Esophagus mucosa (tissue), 1 donor: ENCODE results near the gene CHPT1. TPM values are rescaled to one million over a fixed set of nuclear protein-coding genes. Genes with fewer than 3 reads are reported as not detected.
"Not testable (repeated sequence)": the region's sequence is repeated elsewhere in the genome, so short reads cannot be mapped to it uniquely, and the experiment has no call there.

Experiments used
- ATAC-seq: fragments of 200-7000 bp; cut with Tn5 transposase; one replicate; pipeline ENCODE4 v1.9.1; 2020
- total RNA-seq: library from RNA; stranded (reverse); gene quantifications from one replicate; pipeline ENCODE4 v1.2.4, GENCODE V29; 2023
- donor health status: DM: yes; HTN: yes; CAD: no.

Gene CHPT1
- total RNA-seq, 1 donor from 2014 or later: 8.0 TPM

DNA sequence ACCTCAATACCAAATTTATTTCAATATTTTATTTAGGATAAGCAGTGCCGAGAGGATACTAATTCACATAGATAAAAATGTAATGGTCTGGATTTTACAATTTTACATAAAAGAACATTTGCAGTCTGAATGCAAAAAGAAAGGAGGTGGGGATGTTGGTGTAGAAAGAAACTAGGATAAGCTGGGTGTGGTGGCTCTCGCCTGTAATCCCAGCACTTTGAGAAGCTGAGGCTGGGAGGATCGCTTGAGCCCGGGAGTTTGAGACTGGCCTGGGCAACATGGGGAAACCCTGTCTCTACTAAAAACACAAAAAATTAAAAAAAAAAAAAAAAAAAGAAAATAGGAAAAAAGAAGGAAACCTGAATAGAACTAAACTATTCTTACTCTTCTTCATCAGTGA, 25.0 kb downstream of the CHPT1 start:
- no peak for ATAC-seq

DNA sequence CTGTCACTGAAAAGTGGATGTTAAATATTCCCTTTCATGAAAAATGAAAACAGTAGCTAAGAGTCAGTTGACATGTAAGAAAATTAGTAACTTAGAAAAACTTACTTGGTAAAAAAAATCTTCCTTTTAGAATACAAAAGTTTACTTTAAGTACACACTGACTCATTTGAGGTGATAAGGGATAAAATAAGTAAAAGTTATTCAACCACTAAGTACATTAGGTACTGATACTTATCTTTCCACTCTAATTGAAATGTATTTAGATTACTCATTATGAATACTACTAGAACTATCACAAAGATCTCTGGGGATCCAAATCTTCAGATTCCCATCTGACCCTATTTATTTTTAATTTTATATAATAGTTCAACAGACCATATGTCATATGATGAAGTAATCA, 29.7 kb downstream of the CHPT1 start:
- ATAC-seq: no peak

DNA sequence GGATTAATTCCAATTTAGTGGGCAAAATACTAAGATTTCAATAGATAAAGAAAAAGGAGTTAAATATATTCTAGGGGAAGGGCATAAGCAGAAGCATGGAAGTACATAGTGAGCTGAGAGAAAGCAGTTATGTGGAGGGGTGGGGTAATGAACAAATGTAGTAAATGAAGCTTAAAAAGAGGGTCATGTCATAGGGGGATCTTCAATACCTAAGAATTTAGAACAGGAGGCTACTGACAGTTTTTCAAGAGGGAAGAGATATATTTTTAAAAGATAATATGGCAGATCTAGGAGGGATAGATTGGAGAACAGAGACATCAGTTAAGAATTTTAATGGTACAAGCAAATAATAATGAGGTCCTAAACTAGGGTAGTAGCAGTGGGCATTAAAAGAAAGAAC, 32.4 kb downstream of the CHPT1 start:
- ATAC-seq: no peak

DNA sequence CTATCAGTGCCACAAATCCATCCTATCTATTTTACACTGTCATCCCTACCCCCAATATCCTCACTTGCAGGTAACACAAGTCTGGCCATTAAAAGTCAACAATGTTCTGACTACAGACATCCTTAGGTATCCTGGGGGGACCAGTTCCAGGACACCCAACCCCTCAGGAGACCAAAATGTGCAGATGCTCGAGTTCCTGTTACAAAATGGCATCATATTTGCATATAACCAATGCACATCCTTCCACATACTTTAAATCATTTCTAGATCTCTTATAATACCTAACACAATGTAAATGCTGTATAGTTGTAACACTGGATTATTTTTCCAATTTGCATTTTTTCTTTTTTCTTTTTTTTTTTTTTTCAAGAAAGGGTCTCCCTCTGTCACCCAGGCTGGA, 34.9 kb downstream of the CHPT1 start:
- ATAC-seq: no peak

DNA sequence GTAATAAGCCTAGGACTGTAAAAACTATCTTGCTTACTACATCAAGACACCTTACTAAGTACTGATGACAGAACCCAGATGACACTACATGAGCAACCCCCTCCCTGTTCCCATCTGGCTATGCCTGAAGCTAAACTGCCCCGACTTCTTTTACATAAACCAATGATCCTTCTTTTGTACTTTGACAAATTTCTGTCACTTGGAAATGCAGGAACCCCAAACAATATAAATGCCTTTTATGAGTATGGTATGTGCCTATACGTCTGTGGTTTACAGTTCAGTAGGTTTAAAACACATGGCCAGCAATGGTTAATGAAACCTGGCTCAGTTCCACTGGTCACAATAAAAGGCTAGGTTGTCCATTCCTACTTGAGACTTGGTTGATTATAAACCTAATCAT, 35.7 kb downstream of the CHPT1 start:
- no peak for ATAC-seq

DNA sequence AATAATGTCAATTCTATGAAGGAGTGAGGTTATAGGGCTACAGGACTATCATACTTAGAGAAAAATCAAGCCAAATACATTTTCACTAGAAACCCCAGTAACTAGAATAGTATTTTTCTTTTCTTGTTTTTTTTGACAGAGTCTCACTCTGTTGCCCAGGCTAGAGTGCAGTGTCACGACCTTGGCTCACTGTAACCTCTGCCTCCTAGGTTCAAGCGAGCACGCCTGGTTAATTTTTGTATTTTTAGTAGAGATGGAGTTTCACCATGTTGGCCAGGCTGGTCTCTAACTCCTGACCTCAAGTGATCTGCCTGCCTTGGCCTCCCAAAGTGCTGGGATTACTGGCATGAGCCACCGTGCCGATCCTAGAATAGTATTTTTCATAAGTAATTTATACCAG, 37.0 kb downstream of the CHPT1 start:
- not testable (repeated sequence) for ATAC-seq

DNA sequence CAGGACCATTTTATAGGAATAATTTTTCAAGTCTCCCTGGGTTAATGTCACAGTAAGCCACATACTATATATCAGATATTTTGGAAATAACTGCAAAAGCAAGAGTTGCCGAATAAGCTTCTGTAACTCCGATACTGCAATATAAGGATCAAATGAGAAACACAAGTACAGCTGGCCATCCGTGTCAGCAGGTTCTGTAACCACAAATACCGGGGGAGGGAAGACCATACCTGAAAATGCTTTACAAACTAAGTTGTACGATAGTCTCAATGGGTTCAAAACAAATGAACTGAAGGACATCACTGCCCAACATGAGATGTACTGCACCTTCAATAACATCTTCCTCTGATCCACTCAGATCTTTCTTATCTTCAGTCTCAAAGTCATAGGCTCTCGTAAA, 40.0 kb downstream of the CHPT1 start:
- ATAC-seq: no peak

DNA sequence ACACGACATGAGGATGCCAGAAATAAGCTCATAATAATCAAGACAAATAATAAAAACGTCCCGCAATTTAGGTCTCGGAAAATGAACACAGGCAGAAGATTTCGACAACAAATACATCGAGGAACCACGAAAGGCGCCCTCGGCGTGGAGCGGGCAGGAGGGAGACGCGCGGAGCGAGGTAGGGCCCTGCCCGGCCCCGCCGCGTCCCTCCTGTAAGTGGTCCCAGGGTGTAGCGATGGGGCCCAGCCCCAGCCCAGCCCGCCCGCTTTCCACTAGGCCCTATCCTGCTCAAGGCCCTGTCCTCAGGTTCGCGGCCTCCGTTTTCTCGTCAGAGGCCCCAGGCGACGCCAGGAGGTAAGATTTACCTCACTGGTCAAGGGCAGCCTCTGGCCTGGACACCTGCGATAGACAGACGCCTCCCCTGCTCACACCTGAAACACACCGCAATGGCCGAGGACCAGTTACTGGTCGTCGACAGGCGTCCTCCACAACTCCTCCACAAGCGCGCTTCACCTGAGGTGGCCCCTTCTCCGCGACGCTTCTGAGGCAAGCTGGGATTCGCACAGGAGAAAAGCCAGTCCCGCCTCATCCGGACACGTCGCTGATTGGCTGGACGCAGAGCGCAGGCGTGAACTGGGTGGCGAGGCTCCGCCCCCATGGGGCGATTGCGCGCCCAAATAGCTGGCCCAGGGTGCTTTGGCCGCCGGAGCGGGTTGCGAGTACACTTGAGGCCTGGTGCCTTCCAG, 41.7 kb downstream of the CHPT1 start, which contains the start of gene SYCP3:
Gene SYCP3, minus strand, starts transcription at position 543 of the 746 bp plus-strand sequence. CDS start 1,527 bp downstream, outside the sequence.
- ATAC-seq: peak; percentile 25

DNA sequence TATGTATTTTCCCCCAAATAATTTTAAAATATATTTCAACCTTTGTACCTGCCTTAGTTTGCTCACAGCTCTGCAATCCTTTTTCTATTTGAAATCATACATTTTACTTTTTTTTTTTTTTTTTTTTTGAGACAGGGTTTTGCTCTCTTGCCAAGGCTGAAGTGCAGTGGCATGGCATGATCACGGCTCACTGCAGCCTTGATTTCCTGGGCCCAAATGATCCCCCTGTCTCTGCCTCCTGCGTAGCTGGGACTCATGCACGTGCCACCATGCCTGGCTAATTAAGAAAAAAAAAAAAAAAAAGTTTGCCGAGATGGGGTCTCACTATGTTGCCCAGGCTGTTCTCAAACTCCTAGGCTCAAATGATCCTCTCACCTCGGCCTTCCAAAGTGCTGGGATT, 43.1 kb downstream of the CHPT1 start:
- ATAC-seq: no peak

DNA sequence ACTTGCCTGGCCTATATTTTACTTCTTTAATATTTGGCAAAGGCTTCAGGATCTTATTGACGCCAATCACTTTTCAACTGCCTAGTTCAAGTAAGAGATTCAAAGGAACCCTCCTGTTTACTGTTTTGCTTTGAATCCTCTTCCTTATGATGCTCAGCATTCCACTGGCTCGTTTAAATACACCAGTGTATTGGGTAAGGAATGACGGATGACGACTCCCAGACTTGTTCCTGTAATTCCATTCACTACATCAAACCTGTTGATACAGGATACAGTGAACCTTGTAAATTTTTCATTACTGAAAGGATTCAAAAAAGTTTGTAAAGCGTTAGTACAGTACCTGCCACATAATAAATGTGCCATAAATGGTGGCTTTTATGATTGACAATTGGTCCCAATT, 43.5 kb downstream of the CHPT1 start:
- no peak for ATAC-seq

DNA sequence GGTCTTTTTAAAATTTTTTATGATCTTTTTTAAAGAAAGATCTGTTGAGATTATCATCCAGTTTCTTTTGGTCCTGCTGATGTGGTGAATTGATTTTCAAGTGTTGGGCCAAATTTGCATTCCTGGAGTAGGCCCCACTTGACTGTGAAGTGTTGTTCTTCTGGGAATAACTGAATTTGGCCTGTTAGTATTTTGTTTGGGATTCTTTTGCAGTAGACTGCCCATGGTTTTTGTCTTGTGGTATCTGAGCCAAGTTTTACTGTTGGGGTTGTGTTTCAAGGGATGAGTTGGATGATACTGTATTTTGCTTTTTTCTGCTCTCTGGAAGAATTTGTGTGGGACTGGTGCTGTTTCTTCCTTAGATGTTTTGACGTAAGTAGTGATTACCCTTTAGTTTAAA, 45.8 kb downstream of the CHPT1 start:
- no peak for ATAC-seq

GRCh38 chr12:101743724-101744472, 46.5 kb downstream of the CHPT1 start:
- peak; percentile 69 for ATAC-seq

DNA sequence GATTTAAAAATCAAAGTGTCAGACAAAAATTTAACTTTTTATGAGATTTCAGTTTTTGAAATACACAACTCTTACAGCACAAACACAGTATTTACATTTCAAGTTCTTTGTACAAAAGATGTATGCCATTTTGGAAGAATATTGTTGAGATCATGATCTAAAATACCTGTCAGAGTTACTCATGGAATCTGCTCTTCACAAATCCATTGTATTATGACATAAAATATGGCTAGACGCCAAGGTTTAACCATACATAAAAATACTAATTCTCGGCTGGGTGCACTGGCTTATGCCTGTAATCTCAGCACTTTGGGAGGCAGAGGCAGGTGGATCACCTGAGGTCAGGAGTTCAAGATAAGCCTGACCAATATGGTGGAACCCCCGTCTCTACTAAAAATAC, 48.0 kb downstream of the CHPT1 start:
- no peak for ATAC-seq

DNA sequence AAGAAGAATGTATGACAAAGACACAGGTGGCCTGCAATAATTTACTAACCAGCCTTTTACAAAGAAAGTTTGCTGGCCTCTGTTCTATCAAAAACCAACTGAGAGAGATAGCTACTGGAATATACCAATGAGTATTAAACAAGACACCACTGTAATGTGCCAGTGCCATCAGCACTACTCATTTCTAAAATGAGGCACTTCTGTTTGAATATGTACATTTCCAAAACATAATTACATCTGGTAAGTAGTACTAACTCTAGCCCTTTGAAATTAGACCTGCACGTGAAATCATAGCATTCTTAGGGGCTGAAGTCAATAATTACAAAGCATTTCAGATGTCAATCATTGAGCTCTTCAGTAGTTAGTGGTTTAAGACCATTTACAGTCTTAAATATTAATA, 48.8 kb downstream of the CHPT1 start:
- ATAC-seq: no peak

DNA sequence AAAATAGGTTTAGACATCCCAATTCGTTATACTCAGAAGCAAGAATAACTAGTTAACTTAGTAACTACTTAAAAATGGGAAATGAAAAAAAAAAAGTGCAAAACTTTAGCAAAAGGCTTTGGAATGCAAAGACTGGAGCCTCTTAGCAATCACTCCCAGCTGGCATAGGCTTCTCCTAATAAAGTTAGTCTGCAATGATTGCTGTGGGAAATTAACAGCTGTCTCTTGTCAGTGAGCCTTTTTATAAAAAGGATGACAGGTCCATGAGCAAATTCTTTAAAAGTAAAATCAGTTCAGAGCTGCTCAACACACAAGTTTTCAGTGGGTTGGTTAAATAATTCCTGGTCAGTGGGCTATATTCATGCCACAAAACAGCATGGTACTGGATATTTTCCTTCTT, 49.2 kb downstream of the CHPT1 start:
- ATAC-seq: no peak

- ATAC-seq: no peak
Observed at GRCh38 chr12:101747697-101748096, 50.3 kb downstream of the CHPT1 start.

GRCh38 chr12:101748907-101749306, 51.5 kb downstream of the CHPT1 start:
- no peak for ATAC-seq

DNA sequence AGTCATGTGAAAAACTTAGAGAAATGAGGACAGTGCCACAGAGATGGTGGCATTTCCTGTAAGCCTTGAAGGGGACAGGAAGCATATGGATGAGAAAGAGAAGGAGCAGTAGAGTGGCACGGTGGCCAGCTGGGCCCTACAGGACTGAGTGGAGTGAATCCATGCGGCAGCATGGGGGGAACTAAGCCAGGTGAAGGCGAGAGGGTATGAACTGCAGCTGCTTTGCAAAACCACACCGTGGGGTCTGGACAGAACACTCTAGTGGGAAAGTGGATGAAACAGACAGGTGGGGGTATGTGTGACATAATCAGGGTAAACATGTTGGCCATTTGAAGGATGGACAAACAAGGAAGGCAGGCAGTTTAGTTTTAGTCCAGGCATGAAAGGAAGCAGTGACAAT, 52.2 kb downstream of the CHPT1 start:
- ATAC-seq: no peak

DNA sequence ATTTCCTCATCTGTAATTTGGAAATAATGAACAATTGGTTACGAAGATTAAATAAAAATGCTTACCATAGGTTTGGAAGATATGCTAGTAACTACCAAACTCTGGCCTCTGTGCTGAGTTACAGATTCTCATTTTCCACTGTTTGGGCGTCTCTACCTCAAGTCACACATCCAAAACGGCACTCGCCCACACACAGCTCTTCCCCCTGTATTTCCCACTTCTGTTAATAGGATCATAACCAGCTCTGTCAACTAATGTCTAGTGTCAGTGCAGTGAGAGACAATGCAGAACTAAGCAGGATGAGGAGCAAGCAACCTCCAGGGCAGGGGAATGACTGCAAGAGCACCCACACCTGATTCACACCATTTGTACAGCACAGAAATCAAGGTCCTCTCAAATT, 52.7 kb downstream of the CHPT1 start:
- ATAC-seq: no peak

DNA sequence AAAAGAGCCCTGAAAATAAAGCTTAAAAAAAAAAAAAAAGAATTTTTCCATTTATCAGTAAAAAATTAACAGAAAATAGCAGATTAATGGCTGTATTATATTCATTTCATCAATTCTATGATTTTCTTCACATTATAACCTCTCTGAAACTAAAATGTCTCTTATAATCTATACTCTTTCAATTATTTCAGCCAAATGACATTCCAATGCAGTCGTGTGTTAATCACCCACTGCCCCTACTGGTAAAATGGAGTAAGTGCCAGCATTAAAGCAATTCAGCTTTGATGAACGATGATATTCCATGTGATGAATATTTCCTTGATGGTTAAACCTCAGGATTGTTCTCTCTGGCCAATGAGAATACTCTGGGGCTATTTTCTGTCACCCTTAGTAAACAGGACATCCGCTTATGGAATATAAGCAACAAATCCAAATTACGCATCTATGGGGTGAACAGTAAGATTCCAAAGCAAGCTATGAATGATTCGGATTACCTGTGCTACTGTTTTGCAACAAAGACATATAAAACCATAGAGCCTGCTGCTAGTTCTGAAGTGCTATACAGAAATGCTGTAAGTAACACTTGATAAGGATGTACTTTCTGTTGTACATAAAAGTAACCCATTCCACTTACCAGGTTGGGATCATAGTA, 62.1 kb downstream of the CHPT1 start:
- peak; percentile 37 for ATAC-seq

DNA sequence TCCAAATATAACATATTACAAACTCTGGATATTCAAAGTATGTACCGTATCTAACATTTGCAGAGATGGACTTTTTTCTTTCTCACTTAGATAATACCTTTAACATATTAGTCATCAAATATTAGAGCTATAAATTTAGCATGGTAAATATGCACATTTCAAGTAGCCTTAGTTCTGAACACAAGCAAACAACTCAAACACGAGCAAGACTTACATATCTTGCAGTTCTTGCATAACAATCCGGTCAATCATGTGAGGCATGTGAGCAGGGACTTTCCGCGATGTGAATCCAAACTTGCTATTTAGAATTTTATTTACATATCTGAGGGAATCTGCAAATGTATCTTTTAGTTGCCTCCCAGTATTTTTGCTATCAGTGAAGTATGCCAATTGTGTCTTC, 63.9 kb downstream of the CHPT1 start:
- ATAC-seq: no peak

GRCh38 chr12:101761781-101762180, 64.3 kb downstream of the CHPT1 start:
- no peak for ATAC-seq

DNA sequence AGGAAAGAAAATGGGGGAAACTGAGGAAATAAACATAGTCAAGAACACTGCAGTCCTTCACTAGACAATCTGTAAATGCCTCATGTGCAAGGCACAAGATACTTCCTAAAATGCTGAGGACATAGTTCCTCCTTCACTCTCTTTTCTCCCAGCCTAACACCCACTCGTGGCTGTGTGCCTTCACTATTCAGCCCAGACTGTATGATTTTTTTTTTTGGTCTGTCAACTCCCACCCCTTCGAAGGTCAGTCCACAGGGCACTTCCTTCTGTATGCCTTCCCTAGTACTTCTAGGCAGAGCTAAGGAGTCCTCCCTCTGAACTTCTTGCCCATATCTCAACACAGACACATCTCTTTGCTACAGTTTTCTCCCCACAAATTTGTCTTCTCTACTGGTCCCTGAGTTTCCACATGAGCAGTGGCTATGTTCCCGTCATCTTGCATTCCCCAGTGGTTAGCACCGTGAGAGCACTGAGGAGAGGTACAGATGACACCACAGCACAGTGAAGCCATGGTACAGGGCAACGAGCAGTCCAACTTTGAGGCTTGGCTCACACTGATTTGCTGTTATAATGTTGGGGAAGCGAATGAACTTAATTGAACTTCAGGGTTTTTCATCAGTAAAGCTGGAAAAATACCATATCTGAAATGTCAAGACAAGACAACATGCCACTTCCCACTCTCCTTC, 65.9 kb downstream of the CHPT1 start:
- peak; percentile 38 for ATAC-seq
